ENCODE results near the gene TSR3. TPM values are rescaled to one million over a fixed set of nuclear protein-coding genes. Genes with fewer than 3 reads are reported as not detected.
A peak's percentile ranks its signal among the peaks of the same experiment; 100 is the strongest.

The TSR3 gene
- total RNA-seq, 1 experiment from 2014 or later, result 52.7 TPM

DNA sequence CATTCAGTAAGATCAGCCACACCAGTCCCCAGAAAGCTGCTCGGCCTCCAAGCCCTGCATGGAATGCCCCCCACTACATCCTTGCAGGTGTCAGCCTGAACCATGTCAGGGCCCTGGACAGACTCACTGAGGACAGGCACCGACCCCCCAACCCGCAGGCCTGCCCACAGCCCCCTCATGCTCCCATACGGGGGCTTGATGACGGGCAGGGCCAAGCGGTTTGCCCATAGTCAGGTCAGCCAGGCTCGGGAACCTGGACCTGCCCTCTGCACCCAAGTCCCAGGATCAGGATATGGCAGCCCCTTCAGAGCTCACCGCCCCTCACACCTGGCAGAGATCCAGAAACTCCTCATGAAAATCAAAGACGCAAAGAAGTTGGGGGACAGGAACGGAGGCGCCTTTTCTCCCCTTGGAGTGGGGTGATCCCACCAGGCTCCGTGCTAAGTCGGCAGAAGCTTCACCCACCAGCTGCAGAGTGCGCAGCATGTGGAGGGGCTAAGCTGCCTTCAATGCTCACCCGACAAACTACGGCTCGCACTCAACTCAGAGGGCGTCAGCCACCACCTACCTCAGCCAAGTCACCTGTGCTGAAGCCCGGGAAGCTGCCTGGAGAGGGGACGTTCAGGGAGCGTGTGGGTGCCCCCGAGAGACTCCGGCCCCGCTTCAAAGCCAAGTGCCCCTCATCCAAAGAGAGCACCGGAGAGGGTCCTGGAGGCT, 26.6 kb upstream of the TSR3 start:
- Histone ChIP-seq H3K79me2 (ENCODE audit: insufficient read depth, low read length) (peaks cover 34% of the 10 kb centered on the region), H3K36me3 (ENCODE audit: control insufficient read depth in 1 of 2, insufficient read depth in 2 of 2, low read length in 2 of 2) (peaks cover 0 to 7% of the 10 kb centered on the region in 2 experiments; a peak in 1 of 4 replicates), H3K27me3 (ENCODE audit: insufficient read depth, low read length) (no peaks in the 10 kb centered on the region), H3K4me3 (replicated peaks in 1 of 2; ENCODE audit: low read depth in 1 of 2, low read length in 2 of 2) (peak overlapping the region; percentile 75 to 89), H2AFZ (ENCODE audit: low read depth, low read length, poor library complexity, severe bottlenecking) (no peak overlapping the region), H3K9me2 (ENCODE audit: insufficient read depth) (no peaks in the 10 kb centered on the region), H3K4me1 (ENCODE audit: control insufficient read depth in 1 of 2, insufficient read depth in 2 of 2, low read length in 2 of 2) (peaks cover 12 to 19% of the 10 kb centered on the region in 2 experiments), H3K9ac (ENCODE audit: low read length) (peak overlapping the region; percentile 100), H4K20me1 (ENCODE audit: insufficient read depth) (no peaks in the 10 kb centered on the region), H3K9me3 (ENCODE audit: control insufficient read depth in 1 of 2, insufficient read depth in 1 of 2, low read depth in 1 of 2, low read length in 2 of 2) (no peaks in the 10 kb centered on the region), H3K27ac (ENCODE audit: low read depth, low read length) (peak overlapping the region; percentile 89), H3K4me2 (ENCODE audit: low read length) (peak overlapping the region; percentile 98)
- ATAC-seq, result no peak; the same call in 1 of the 2 replicates
- no peak for DNase-seq (ENCODE audit: low read depth, low spot score)
- TF ChIP-seq YY1 (IDR thresholded peaks at IDR 0.05; ENCODE audit: extremely low read depth, insufficient replicate concordance, low read depth, low read length) (no peak), EZH2 (IDR thresholded peaks at IDR 0.05) (no peak), FOSL1 (IDR thresholded peaks at IDR 0.05; ENCODE audit: low read depth) (no peak), ELF1 (IDR thresholded peaks at IDR 0.05; ENCODE audit: borderline replicate concordance, low read depth) (no peak), SRF (IDR thresholded peaks at IDR 0.05; ENCODE audit: low read depth) (no peak), EZH2phosphoT487 (IDR thresholded peaks at IDR 0.05; ENCODE audit: borderline replicate concordance) (no peak), RAD21 (IDR thresholded peaks at IDR 0.05; ENCODE audit: low read depth) (no peak)
- TF ChIP-seq, protein P1, sequence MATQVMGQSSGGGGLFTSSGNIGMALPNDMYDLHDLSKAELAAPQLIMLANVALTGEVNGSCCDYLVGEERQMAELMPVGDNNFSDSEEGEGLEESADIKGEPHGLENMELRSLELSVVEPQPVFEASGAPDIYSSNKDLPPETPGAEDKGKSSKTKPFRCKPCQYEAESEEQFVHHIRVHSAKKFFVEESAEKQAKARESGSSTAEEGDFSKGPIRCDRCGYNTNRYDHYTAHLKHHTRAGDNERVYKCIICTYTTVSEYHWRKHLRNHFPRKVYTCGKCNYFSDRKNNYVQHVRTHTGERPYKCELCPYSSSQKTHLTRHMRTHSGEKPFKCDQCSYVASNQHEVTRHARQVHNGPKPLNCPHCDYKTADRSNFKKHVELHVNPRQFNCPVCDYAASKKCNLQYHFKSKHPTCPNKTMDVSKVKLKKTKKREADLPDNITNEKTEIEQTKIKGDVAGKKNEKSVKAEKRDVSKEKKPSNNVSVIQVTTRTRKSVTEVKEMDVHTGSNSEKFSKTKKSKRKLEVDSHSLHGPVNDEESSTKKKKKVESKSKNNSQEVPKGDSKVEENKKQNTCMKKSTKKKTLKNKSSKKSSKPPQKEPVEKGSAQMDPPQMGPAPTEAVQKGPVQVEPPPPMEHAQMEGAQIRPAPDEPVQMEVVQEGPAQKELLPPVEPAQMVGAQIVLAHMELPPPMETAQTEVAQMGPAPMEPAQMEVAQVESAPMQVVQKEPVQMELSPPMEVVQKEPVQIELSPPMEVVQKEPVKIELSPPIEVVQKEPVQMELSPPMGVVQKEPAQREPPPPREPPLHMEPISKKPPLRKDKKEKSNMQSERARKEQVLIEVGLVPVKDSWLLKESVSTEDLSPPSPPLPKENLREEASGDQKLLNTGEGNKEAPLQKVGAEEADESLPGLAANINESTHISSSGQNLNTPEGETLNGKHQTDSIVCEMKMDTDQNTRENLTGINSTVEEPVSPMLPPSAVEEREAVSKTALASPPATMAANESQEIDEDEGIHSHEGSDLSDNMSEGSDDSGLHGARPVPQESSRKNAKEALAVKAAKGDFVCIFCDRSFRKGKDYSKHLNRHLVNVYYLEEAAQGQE (IDR thresholded peaks at IDR 0.05; ENCODE audit: low read depth), result no peak
- TF ChIP-seq, protein P2, sequence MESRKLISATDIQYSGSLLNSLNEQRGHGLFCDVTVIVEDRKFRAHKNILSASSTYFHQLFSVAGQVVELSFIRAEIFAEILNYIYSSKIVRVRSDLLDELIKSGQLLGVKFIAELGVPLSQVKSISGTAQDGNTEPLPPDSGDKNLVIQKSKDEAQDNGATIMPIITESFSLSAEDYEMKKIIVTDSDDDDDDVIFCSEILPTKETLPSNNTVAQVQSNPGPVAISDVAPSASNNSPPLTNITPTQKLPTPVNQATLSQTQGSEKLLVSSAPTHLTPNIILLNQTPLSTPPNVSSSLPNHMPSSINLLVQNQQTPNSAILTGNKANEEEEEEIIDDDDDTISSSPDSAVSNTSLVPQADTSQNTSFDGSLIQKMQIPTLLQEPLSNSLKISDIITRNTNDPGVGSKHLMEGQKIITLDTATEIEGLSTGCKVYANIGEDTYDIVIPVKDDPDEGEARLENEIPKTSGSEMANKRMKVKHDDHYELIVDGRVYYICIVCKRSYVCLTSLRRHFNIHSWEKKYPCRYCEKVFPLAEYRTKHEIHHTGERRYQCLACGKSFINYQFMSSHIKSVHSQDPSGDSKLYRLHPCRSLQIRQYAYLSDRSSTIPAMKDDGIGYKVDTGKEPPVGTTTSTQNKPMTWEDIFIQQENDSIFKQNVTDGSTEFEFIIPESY (IDR thresholded peaks at IDR 0.05; ENCODE audit: extremely low read depth, insufficient replicate concordance, low read length), result no peak
- ChIA-PET RAD21 (ENCODE audit: low non-redundant PET in 1 of 2, low total read pairs in 2 of 2, uncharacterized antibody in 2 of 2, unreplicated experiment in 2 of 2) (no interaction called here), CTCF (interaction anchor here (1.2 to 1.4 kb wide), 2 partner anchors 13 to 15 kb away, joined by 3 to 4 read pairs; no protein-coding TSS in a partner anchor), POLR2A (no interaction called here)
- intact Hi-C loops (cut with micrococcal nuclease), result no loop called here
- BruUV-seq (replicated peaks), result TSS peak; percentile 78
